K562 (cell line): ENCODE data around the gene CLCN2. TPM values are rescaled to one million over a fixed set of nuclear protein-coding genes. Genes with fewer than 3 reads are reported as not detected.

Experiments used
- ADNP ChIP-seq: fragments of 200-800 bp; sonication (Bioruptor generic); IDR thresholded peaks from 2 replicates; pipeline ENCODE4 v1.6.1; 2016; ENCODE audit warnings: missing genetic modification characterization, missing compliant biosample characterization
- ARID3B ChIP-seq: fragments of 250-450 bp; sonication (Bioruptor Pico); IDR thresholded peaks from 2 replicates; pipeline ENCODE4 v1.4.0; 2020; ENCODE audit warnings: borderline replicate concordance
- ASH1L ChIP-seq: fragments of 450-650 bp; IDR thresholded peaks from 2 replicates; pipeline ENCODE4 v1.6.1; 2018; ENCODE audit warnings: borderline replicate concordance, mild to moderate bottlenecking, low read depth; ENCODE audit not compliant: partially characterized antibody
- CEBPG ChIP-seq, 3 experiments: fragments of 200-800 bp in 1 of 3; sonication (Bioruptor generic) in 1 of 3; sonication (generic) in 1 of 3; formaldehyde crosslinking in 1 of 3; IDR thresholded peaks in 2 of 3; conservative IDR thresholded peaks in 1 of 3; 2 replicates each; pipeline versions ENCODE4 v1.6.1 to v1.8.0; 2016 to 2022; ENCODE audit warnings: missing compliant biosample characterization in 2 of 3, missing genetic modification characterization in 2 of 3, mild to moderate bottlenecking in 1 of 3, missing genetic modification reagents in 1 of 3
- DMBX1 ChIP-seq: fragments of 250-450 bp; sonication (Bioruptor Pico); IDR thresholded peaks from 2 replicates; pipeline ENCODE4 v1.8.0; 2022; ENCODE audit warnings: inconsistent platforms, mild to moderate bottlenecking, moderate library complexity, borderline replicate concordance
- EGR1 ChIP-seq: fragments of 450-650 bp; conservative IDR thresholded peaks from 2 replicates; pipeline ENCODE4 v1.6.1; 2017; ENCODE audit warnings: mild to moderate bottlenecking
- EHMT2 ChIP-seq: fragments of 450-650 bp; IDR thresholded peaks from 2 replicates; pipeline ENCODE4 v1.6.1; 2018; ENCODE audit warnings: antibody characterized with exemption
- ELF2 ChIP-seq: fragments of 250-450 bp; sonication (Bioruptor Pico); IDR thresholded peaks from 2 replicates; pipeline ENCODE4 v1.5.0; 2021; ENCODE audit warnings: mild to moderate bottlenecking
- KLF10 ChIP-seq: fragments of 250-450 bp; sonication (Bioruptor Pico); IDR thresholded peaks from 2 replicates; pipeline ENCODE4 v1.6.1; 2021; ENCODE audit warnings: matching md5 sums
- LEF1 ChIP-seq: fragments of 450-650 bp; IDR thresholded peaks from 2 replicates; pipeline ENCODE4 v1.6.1; 2016; ENCODE audit warnings: mild to moderate bottlenecking
- MTF1 ChIP-seq: fragments of 250-450 bp; sonication (Bioruptor Pico); IDR thresholded peaks from 2 replicates; pipeline ENCODE4 v1.9.0; 2021; ENCODE audit warnings: moderate library complexity, mild to moderate bottlenecking, inconsistent platforms, borderline replicate concordance
- NCOA4 ChIP-seq: fragments of 450-650 bp; IDR thresholded peaks from 2 replicates; pipeline ENCODE4 v1.6.1; 2018; ENCODE audit warnings: mild to moderate bottlenecking; ENCODE audit not compliant: partially characterized antibody
- PKNOX1 ChIP-seq: fragments of 450-650 bp; IDR thresholded peaks from 2 replicates; pipeline ENCODE4 v1.6.1; 2016
- RCOR1 ChIP-seq, 2 experiments: IDR thresholded peaks; 2 replicates each; pipeline ENCODE4 v1.6.1; 2012; ENCODE audit warnings: low read depth in 2 of 2, low read length in 2 of 2, borderline replicate concordance in 1 of 2, improper control_type of control experiment in 1 of 2
- TEAD4 ChIP-seq, 2 experiments: sonication (generic) in 1 of 2; formaldehyde crosslinking in 1 of 2; IDR thresholded peaks; 2 replicates each; pipeline versions ENCODE4 v1.6.1 to v1.8.0; 2012 to 2022; ENCODE audit warnings: borderline replicate concordance in 1 of 2, inconsistent platforms in 1 of 2, low read length in 1 of 2, mild to moderate bottlenecking in 1 of 2, missing genetic modification reagents in 1 of 2
- XRCC3 ChIP-seq: fragments of 450-650 bp; IDR thresholded peaks from 2 replicates; pipeline ENCODE4 v1.6.1; 2017; ENCODE audit warnings: mild to moderate bottlenecking, moderate library complexity
- ZBTB1 ChIP-seq: sonication (generic); formaldehyde crosslinking; IDR thresholded peaks from 2 replicates; pipeline ENCODE4 v1.8.1; 2023; ENCODE audit warnings: missing genetic modification reagents, low read depth, mild to moderate bottlenecking, borderline replicate concordance
- ZNF395 ChIP-seq: fragments of 200-800 bp; sonication (Bioruptor generic); IDR thresholded peaks from 2 replicates; pipeline ENCODE4 v1.6.1; 2017; ENCODE audit warnings: missing genetic modification characterization, missing compliant biosample characterization
- ZNF699 ChIP-seq: fragments of 250-450 bp; sonication (Bioruptor Pico); IDR thresholded peaks from 2 replicates; pipeline ENCODE4 v1.8.0; 2021; ENCODE audit warnings: mild to moderate bottlenecking, moderate library complexity; ENCODE audit not compliant: insufficient replicate concordance
- polyA plus RNA-seq, 8 experiments: library from polyadenylated mRNA; depleted of rRNA in 4 of 8; stranded (reverse) in 5 of 8; unstranded in 3 of 8; fragments of >200 nt; fragmentation: Nextera tagmentation in 2 of 8; fragmentation: Illumina TruSeq in 1 of 8; extraction: Ambion mirVana in 2 of 8; extraction: Trizol in 1 of 8; gene quantifications; 2 replicates each; pipeline versions ENCODE4 v1.2.1 to v1.2.3, GENCODE V29; 2011 to 2014; ENCODE audit warnings: inconsistent platforms in 1 of 8, missing spikeins in 1 of 8
- total RNA-seq, 7 experiments: library from RNA; depleted of rRNA in 6 of 7; stranded (reverse); fragments of >200 nt in 6 of 7; fragmentation: Illumina TruSeq in 2 of 7; extraction: Trizol in 2 of 7; gene quantifications; 2 replicates each; pipeline versions ENCODE4 v1.2.1 to v1.2.3, GENCODE V29; 2011 to 2021; ENCODE audit warnings: low replicate concordance in 1 of 7

CLCN2 gene
- total and polyA plus RNA-seq, 9 of the 15 experiments (the other 6 are each of a cell fraction or from before 2014, with no cell fraction given), result 0.10 to 14.0 (median 6.9) TPM

- TF ChIP-seq ADNP (tag) (no peak), ASH1L (no peak), ZNF395 (no peak), ARID3B (CRISPR knock-in tag) (no peak), ELF2 (CRISPR knock-in tag) (no peak), ZBTB1 (no peak), LEF1 (no peak), PKNOX1 (no peak), EHMT2 (no peak), DMBX1 (CRISPR knock-in tag) (no peak), NCOA4 (no peak), XRCC3 (no peak), CEBPG (CRISPR knock-in tag; IDR thresholded peaks at IDR 0.05) (no peak), CEBPG (tag; conservative IDR thresholded peaks at IDR 0.05 in 1 of 2, IDR thresholded peaks at IDR 0.05 in 1 of 2) (no peak), EGR1 (peak; percentile 39; the same call in 1 of the 2 replicates), KLF10 (no peak), TEAD4 (IDR thresholded peaks at IDR 0.05; ENCODE audit: low read length) (peak; percentile 73), TEAD4 (CRISPR knock-in tag; IDR thresholded peaks at IDR 0.05; ENCODE audit: borderline replicate concordance) (no peak), MTF1 (CRISPR knock-in tag) (no peak), ZNF699 (CRISPR knock-in tag) (no peak), RCOR1 (IDR thresholded peaks at IDR 0.05; ENCODE audit: borderline replicate concordance in 1 of 2, low read depth in 2 of 2, low read length in 2 of 2) (0 out of 4 replicates have a peak, but pooled peaks of 1 of the 2 experiments have one; percentile 14)
- TF ChIP-seq, all 486 proteins: peak for 13
These were observed 43.9 kb upstream of the CLCN2 start (continued) for GRCh38 chr3:184405075-184406030.
